Measurements from ENCODE around the gene FCF1. TPM values are rescaled to one million over a fixed set of nuclear protein-coding genes. Genes with fewer than 3 reads are reported as not detected.

FCF1 gene
- total RNA-seq, 1 donor from 2014 or later, result 64.1 TPM

DNA sequence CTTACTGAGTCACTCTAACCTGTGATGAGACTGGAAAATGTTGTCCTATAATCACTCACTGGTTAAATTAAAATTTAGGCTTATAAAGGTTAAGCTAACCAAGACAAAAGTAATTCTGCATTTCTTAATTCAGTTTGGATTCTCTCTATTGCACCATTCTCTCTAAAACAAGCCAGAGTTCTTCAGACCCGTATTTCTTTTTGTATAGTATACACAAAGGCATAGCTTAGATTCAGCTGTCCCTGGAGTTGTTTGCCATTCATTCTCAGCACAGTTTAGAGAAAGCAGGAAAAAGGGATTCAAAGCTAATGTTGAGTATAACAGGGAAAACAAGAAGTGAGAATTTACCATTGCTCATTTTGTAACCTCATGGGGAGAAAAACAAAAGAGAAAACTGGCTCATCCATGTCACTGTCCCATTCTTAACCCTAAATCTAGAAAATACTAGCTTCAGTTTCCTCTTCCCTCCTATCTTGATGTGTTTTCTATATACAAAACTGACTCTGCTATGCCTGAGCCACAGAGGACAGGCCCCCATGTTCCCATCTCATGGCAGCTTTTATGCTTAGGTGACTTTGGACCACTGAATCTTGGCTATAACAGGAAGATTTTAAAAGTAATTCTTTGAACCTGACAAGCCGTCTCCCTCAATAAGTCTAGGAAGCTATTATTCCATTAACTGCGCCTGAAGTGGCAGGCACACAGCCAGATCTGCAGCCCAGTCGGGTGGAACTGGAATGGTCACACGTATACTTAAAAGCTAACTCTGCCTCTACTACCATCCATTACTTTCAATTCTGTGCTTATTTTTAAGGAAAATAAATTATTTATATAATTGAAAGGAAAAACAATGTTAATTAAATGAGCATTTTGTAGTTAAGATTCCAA, 7.1 kb upstream of the FCF1 start:
- H3K4me2 ChIP-seq (ENCODE audit: low read length), result no peak overlapping the region

DNA sequence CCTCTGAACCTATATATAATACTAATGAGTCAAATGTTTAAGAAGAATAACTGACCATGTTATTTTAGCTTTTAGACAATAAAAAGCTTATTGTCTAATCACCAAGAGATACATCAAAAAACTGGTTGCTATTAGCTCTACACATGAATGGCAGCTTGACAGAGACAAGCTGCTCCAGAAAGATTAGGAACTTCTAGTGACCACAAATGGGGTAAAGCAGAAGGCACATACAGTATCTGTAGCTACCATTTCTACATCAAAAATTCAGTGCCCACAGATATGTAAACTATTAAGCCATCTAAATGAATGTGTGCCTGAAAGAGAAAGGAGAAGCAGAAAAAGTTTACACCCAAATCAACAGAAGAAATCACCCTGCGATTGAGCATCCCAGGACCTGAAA, 2.5 kb upstream of the FCF1 start:
- no peak overlapping the region for H3K27ac ChIP-seq (ENCODE audit: low read depth, low read length)
- no peak for FAIRE-seq
- H3K79me2 ChIP-seq (ENCODE audit: insufficient read depth, low read length), result peaks cover 88% of the 10 kb centered on the region
- H3K27me3 ChIP-seq (ENCODE audit: insufficient read depth, low read length), result no peaks in the 10 kb centered on the region
- H4K20me1 ChIP-seq (ENCODE audit: insufficient read depth, low read length), result peaks cover 47% of the 10 kb centered on the region
- H3K4me1 Mint-ChIP-seq (ENCODE audit: low read depth, unreplicated experiment), result peaks cover 30% of the 10 kb centered on the region
- H3K36me3 ChIP-seq (ENCODE audit: insufficient read depth, low read length), result peaks cover 3% of the 10 kb centered on the region
- H2AFZ ChIP-seq (ENCODE audit: low read depth, low read length), result no peak overlapping the region
- H3K4me1 ChIP-seq (ENCODE audit: insufficient read depth, low read length), result peaks cover 9% of the 10 kb centered on the region
- H3K27me3 Mint-ChIP-seq (ENCODE audit: low read depth, unreplicated experiment), result no peaks in the 10 kb centered on the region
- no peaks in the 10 kb centered on the region for H3K9me3 Mint-ChIP-seq (ENCODE audit: unreplicated experiment)
- TF ChIP-seq, protein P1, sequence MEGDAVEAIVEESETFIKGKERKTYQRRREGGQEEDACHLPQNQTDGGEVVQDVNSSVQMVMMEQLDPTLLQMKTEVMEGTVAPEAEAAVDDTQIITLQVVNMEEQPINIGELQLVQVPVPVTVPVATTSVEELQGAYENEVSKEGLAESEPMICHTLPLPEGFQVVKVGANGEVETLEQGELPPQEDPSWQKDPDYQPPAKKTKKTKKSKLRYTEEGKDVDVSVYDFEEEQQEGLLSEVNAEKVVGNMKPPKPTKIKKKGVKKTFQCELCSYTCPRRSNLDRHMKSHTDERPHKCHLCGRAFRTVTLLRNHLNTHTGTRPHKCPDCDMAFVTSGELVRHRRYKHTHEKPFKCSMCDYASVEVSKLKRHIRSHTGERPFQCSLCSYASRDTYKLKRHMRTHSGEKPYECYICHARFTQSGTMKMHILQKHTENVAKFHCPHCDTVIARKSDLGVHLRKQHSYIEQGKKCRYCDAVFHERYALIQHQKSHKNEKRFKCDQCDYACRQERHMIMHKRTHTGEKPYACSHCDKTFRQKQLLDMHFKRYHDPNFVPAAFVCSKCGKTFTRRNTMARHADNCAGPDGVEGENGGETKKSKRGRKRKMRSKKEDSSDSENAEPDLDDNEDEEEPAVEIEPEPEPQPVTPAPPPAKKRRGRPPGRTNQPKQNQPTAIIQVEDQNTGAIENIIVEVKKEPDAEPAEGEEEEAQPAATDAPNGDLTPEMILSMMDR (IDR thresholded peaks at IDR 0.05; ENCODE audit: insufficient read depth, low read depth, low read length), result no peak
- no peak for TF ChIP-seq EZH2 (IDR thresholded peaks at IDR 0.05; ENCODE audit: insufficient read depth, low read length)
- H3K4me3 Mint-ChIP-seq (ENCODE audit: unreplicated experiment), result peak overlapping the region; percentile 37
- H3K4me3 ChIP-seq (ENCODE audit: insufficient read depth, low read depth, low read length), result no peak overlapping the region
- no peak for DNase-seq (ENCODE audit: low read depth)
- H3K27ac Mint-ChIP-seq (ENCODE audit: unreplicated experiment), result no peak overlapping the region
- no peaks in the 10 kb centered on the region for H3K36me3 Mint-ChIP-seq (ENCODE audit: low read depth, unreplicated experiment)
- H3K9ac ChIP-seq (ENCODE audit: low read length), result no peak overlapping the region
- H3K9me3 ChIP-seq (ENCODE audit: insufficient read depth, low read depth, low read length), result no peaks in the 10 kb centered on the region
- no peak overlapping the region for H3K4me2 ChIP-seq (ENCODE audit: low read length)

More for the DNA sequence above, 7.1 kb upstream of the FCF1 start:
- Histone ChIP-seq H3K79me2 (ENCODE audit: insufficient read depth, low read length) (peaks cover 95% of the 10 kb centered on the region), H3K9me3 (ENCODE audit: insufficient read depth, low read depth, low read length) (peaks cover 6% of the 10 kb centered on the region), H4K20me1 (ENCODE audit: insufficient read depth, low read length) (peaks cover 74% of the 10 kb centered on the region), H3K27me3 (ENCODE audit: insufficient read depth, low read length) (no peaks in the 10 kb centered on the region), H2AFZ (ENCODE audit: low read depth, low read length) (no peak overlapping the region), H3K4me3 (ENCODE audit: insufficient read depth, low read depth, low read length) (no peak overlapping the region), H3K9ac (ENCODE audit: low read length) (no peak overlapping the region), H3K4me1 (ENCODE audit: insufficient read depth, low read length) (no peaks in the 10 kb centered on the region), H3K36me3 (ENCODE audit: insufficient read depth, low read length) (no peaks in the 10 kb centered on the region), H3K27ac (ENCODE audit: low read depth, low read length) (no peak overlapping the region)
- Mint-ChIP-seq H3K4me1 (ENCODE audit: low read depth, unreplicated experiment) (peaks cover 27% of the 10 kb centered on the region), H3K36me3 (ENCODE audit: low read depth, unreplicated experiment) (peaks cover 12% of the 10 kb centered on the region), H3K4me3 (ENCODE audit: unreplicated experiment) (no peak overlapping the region), H3K9me3 (ENCODE audit: unreplicated experiment) (peaks cover 8% of the 10 kb centered on the region), H3K27me3 (ENCODE audit: low read depth, unreplicated experiment) (no peaks in the 10 kb centered on the region), H3K27ac (ENCODE audit: unreplicated experiment) (no peak overlapping the region)
- TF ChIP-seq, protein P1 (IDR thresholded peaks at IDR 0.05; ENCODE audit: insufficient read depth, low read depth, low read length), result no peak
- no peak for TF ChIP-seq EZH2 (IDR thresholded peaks at IDR 0.05; ENCODE audit: insufficient read depth, low read length)
- DNase-seq (ENCODE audit: low read depth), result no peak
- no peak for FAIRE-seq

DNA sequence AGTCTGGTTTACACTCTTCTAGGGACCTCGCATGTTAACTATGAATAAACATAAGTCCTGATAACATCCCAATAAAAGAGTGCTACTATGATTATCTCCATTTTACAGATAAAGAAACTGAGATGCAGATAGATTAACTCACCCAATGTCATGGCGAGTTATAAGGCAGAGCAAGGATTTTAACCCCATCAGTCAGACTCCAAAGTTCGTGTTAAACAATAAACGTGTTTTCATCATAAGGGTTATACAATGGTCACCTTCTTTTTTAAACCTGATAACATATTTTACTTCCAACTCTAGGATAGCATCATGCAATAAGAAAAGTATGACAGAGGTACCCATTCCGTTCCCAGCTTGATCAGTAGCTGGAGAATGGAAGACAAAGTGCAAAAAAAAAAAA, 1.3 kb upstream of the FCF1 start:
- peaks cover 76% of the 10 kb centered on the region for H3K79me2 ChIP-seq (ENCODE audit: insufficient read depth, low read length)
- peaks cover 9% of the 10 kb centered on the region for H3K4me1 ChIP-seq (ENCODE audit: insufficient read depth, low read length)
- peaks cover 27% of the 10 kb centered on the region for H3K4me1 Mint-ChIP-seq (ENCODE audit: low read depth, unreplicated experiment)
- H4K20me1 ChIP-seq (ENCODE audit: insufficient read depth, low read length), result peaks cover 37% of the 10 kb centered on the region
- peak overlapping the region; percentile 97 for H3K4me2 ChIP-seq (ENCODE audit: low read length)
- H3K9ac ChIP-seq (ENCODE audit: low read length), result no peak overlapping the region
- H3K4me3 ChIP-seq (ENCODE audit: insufficient read depth, low read depth, low read length), result no peak overlapping the region
- peaks cover 2% of the 10 kb centered on the region for H3K36me3 Mint-ChIP-seq (ENCODE audit: low read depth, unreplicated experiment)
- no peak overlapping the region for H3K27ac ChIP-seq (ENCODE audit: low read depth, low read length)
- DNase-seq (ENCODE audit: low read depth) (no peak), FAIRE-seq (no peak)
- H3K9me3 Mint-ChIP-seq (ENCODE audit: unreplicated experiment), result no peaks in the 10 kb centered on the region
- H2AFZ ChIP-seq (ENCODE audit: low read depth, low read length), result no peak overlapping the region
- H3K27me3 Mint-ChIP-seq (ENCODE audit: low read depth, unreplicated experiment), result no peaks in the 10 kb centered on the region
- TF ChIP-seq EZH2 (IDR thresholded peaks at IDR 0.05; ENCODE audit: insufficient read depth, low read length), result no peak
- TF ChIP-seq, protein P1 (IDR thresholded peaks at IDR 0.05; ENCODE audit: insufficient read depth, low read depth, low read length), result no peak
- H3K4me3 Mint-ChIP-seq (ENCODE audit: unreplicated experiment), result peak overlapping the region; percentile 98
- H3K27me3 ChIP-seq (ENCODE audit: insufficient read depth, low read length), result no peaks in the 10 kb centered on the region
- H3K9me3 ChIP-seq (ENCODE audit: insufficient read depth, low read depth, low read length), result no peaks in the 10 kb centered on the region
- peaks cover 12% of the 10 kb centered on the region for H3K36me3 ChIP-seq (ENCODE audit: insufficient read depth, low read length)
- no peak overlapping the region for H3K27ac Mint-ChIP-seq (ENCODE audit: unreplicated experiment)
